Kidney glomerular epithelial cell (primary cell): ENCODE data around the gene CADM1.
A peak's percentile ranks its signal among the peaks of the same experiment; 100 is the strongest.

Experiments
- DNase-seq: peaks from one replicate; lab custom pipeline; 2025; lab: John Stamatoyannopoulos, UW

Gene CADM1

DNA sequence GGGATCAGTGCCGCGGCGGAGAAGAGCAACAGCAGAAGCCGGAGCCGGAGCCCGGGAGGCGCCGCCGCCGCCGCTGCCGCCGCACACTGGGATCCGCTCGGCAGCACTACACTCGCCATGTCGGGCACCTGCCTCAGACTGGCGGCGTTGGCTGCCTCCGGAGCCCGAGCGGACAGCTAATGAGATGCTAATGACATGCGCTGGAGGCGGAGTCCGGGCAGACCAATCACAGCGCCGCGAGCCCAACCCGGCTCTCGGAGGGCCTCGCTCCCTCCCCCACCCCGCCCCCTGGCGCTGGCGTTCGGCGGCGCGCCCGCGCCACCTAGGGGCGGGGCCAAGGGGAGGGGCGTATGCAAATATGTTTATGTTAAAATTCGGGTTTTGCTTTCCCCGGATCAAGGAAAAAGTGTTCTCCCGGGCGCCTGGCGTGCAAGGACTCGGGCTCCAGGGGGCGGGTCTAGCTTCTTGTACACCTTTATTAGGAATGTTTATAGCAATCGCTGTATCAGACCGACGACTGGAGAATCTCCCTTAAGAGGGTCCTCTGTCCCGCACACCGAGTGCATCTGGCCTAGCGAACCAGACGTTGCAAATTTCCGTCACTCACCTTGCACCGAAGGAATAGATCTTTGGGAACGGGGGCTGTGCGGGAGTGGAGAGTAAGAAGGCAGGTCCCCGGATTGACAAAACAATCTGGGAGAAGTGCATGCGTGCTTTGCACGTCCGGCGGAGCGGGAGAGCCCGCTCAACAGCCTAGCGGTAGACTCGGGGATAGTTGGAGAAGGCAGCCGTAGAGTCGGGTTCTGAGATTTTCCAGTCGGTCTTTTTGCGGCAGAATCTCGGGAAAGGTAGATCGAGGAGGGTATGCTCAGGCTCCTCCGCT, at the start of gene CADM1:
Gene CADM1 (minus strand): TSS at position 140 of the 883 bp plus-strand sequence.
- DNase-seq, result peak; percentile 91

GRCh38 chr11:115552773-115553438, 48.7 kb upstream of the CADM1 start:
- DNase-seq, result no peak

DNA sequence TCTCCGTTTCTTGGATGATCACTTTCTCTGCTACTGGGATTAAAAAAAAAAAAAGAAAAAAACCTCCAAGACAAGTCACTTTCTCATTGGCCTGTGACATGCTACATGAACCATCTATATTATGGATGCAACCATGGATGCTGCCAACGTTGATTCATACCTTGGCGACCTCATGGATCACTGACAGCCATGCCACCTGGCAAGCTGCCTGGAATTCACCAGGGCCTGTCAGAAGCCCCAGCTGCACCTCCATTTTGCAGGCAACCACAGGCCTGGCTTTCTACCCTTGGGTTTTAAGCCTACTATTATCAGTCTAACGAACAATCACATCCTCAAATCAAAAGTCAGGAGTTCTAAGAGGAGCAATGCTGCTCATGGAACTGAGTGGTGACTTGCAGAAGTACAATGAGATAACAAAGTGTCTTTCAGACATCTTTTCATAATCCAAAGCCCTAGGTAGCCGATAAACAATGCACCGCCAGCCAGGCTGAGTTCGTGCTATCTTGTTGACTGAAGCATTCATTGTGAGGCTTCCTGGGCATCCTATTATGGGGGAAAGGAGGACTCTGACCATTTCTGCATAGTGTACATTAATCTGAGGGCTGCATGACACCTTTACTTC, 48.0 kb upstream of the CADM1 start:
- peak; percentile 25 for DNase-seq

GRCh38 chr11:115550291-115551059, 46.3 kb upstream of the CADM1 start:
- peak; percentile 47 for DNase-seq

- no peak for DNase-seq
Measured at GRCh38 chr11:115548878-115549528, 44.8 kb upstream of the CADM1 start.

DNA sequence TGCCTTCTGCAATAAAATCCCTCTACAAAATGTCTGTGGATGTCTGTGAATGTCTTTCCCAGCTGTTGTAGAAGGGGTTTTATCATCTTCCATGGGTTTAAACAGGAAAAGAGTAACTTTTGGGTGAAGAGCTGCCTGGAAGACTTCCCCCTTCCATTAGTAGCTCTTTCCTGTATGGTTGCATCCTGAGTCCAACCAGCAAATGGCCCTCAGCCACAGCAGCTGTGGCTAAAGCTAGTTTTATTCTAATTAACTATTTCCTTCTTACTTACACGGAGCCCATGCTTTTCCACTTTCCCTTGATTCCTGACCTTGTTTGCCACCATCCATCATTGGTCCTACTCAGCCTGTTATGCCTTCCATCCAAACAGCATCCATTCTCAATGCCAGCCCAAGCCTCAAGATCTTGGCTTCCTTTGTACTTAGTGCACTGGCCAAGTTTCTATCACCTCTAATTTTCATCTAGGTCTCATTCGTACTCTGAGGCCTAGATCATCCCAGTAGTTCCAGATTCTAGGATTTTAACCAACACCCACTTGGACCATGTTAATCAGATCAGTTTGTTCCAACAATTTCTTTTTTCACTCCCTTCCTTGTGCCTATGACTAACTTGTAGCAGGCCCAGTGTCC, 41.5 kb upstream of the CADM1 start:
- no peak for DNase-seq

DNA sequence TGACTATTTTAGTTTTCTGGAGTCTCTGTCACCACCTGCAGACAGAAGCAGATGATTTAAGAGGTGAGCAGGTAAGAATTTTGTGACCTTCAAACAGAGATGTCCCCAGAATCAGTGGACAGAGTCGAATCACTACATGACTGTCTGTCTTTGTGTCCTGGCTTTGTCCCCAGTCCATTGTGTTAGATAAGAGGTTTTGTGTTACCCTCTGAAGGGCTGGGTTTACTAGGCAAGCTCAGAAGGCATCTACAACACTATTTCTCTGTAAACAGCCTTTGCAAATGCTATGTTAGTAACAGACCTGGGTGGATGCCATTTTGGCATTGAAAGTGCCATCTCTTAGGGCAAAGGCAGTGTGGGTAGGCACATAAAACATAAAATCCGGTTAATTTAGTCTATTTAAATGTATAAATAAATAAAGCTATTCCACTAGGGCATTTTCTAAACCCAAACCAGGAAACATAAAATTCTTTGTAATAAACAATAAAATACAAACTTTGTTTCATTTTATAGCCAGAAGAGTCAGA, 40.3 kb upstream of the CADM1 start:
- no peak for DNase-seq

- no peak for DNase-seq
Measured at GRCh38 chr11:115541518-115541917, 37.3 kb upstream of the CADM1 start.

DNA sequence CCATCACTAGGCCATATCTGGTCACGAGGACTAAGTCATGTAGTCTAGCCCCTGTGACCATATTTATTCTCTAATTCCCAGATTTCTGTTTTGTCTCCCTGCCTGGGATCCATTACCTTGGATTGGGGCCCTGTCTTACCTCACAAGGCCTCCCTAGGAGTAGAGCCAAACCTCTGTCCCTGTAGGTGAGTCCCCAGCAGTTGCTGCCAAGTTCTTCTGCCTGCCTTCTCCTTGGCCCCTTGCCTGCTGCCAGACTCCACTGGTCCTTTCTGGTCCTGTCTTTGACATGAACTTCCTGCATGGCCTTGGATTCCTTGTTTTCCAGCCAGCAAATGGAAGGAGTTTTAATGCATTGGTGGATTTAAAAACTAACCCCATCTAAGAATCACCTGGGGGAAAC, 35.6 kb upstream of the CADM1 start:
- no peak for DNase-seq

DNA sequence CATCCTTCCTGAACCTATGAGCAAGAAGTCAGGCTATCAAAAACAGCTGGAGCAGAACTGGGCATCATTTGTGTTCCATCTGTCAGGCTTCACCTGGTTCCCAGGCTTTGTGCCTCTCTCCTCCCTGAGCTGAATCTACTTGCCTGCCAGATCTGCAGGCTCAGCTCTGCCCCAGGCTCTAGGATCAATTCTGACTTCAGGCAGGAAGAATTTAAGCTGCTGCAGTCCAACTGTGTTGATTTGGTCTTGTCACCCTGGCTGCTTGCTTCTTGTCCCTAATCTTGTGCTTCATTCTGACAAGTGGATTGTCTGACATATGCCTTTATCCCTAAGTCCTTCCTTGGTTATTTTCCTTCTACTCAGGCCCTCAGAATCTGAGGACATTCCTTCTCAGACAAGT, 31.6 kb upstream of the CADM1 start:
- no peak for DNase-seq

- no peak for DNase-seq
Measured at GRCh38 chr11:115530752-115531151, 26.5 kb upstream of the CADM1 start.

DNA sequence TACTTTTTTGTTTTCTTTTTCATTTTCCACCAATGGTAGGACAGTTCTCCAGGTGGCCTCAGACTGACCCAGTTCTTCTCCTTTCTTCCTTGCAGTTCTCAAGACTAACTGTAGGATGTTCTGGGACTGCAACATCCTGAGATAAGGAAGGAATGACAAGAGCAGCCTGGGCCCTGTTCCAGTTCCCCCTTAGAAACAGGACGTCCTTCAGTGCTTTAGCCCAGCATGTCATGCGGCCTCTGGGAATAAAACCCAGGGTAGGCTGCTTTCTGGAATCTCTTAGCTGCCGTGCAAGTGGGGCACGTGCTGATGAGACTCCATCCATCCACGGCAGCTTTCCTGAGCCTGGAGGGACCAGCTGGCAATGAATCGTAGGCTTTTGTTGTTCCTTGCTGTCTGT, 24.0 kb upstream of the CADM1 start:
- DNase-seq, result no peak

DNA sequence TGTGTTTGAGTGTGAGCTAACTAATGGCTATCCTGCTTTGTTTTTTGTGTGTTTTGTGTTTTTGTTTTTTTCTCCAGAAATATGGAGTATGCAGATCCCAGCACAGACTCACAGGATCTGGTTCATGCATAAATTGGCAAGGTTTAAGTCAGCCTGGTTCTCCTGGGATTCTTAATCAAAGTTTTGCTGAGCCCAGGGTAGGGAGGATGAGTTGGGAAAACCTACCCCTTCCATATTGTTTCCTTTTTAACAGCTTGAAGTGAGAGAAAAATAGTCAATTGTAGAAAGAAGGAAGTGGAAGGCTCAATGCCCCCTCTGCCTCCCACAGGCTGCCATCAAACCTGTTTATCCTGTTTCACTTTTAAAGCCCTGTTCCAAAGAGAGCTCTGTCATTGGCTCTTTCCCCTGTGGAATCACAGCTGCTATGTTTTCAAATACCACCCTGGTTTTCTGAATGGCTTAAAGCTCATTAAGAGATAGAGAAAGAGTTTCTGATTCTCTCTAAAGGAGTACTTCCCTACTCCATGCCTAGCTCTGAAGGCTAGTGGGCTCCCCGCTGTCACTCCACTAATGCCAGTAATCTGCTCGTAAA, 23.4 kb upstream of the CADM1 start:
- no peak for DNase-seq

DNA sequence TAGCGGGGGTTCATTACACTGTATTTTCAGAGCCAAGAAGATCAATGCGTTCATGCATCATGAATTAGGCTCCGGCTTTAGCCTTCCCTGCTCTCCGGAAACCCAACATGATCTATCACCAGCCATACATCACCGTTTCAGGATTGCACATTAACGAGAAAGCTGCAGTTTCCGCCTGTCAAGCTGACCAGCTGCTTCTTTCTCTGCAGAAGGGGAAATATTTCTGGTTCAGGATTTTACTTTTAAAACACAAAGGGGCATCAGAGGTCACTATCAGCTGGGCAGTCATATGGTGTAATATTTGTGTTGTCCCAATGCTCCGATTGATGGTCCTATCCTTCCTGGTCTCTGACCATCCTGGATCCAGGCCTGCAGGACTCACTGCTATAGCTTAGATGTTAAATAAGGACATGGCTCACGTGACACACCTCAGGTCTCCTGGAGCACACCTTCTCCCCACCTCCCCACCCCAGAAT, 21.4 kb upstream of the CADM1 start:
- no peak for DNase-seq

DNA sequence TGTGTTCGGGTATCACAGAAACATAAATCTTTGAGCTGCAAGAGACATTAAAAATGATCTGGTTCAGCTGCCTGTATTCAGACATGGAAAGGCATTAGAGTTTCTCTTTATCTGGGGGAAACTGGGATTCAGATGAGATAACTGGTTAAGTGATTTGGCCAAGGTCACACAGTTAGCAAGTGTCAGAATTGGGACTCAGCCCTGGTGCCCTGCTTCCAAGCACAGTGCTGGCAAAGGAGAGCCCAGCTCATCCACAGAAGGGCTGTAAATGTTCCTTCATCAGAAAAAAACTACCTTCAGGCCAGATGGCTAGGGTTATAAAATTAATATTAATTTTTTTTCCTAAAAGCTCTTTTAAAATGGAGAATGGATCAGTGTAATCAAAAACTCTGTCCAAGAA, 20.4 kb upstream of the CADM1 start:
- DNase-seq, result no peak

DNA sequence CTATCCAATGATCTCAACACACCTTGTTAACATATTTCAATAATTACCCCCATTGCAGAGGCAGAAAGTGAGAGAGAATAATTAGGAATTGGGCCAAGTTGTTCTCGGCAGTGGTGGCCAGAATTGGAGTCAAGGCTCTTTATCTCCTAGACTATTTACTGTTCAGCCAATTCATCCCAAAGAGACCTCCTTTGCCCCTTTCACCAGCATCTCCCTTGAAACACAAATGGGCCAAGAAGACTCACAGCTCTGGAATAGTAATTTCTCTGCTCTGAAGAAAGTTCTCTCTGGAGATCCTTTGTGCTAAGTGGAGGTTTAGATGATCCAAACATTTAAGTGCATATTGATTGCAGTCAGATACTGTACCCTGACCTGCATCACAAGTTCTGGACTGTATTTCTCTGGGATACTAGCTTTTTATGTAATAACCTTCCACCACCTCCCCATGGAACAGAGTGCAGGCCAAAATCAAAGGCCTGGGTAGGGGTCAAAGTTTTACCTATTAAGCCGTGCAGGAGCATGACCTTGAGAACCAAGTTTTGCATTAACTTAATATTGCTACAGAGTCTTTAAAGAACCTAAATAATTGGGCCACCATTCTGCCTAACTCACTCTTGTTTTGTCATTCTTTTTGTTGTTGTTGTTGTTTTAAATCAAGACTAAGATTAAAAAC, 19.6 kb upstream of the CADM1 start:
- DNase-seq, result no peak

DNA sequence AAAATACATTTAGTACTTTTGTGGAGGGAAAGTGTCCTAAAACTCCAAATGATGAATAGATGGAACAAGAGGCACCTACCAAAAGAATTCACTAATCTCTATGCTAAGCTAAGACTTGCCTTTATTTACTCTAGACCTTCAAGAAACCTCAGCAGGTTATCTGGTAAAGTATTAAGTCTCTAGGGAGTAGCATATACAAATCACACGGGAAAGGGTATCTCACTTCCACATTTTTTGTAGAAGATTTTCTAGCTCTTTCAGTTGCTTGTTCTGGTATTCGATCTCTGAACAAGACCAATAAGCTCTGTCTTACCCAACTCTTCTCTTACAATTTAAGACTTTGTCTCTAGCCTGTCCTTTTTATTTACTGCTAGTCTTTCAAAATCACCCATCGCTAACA, 18.1 kb upstream of the CADM1 start:
- no peak for DNase-seq

- DNase-seq, result no peak
Measured at GRCh38 chr11:115521825-115522224, 17.6 kb upstream of the CADM1 start.

GRCh38 chr11:115518983-115519628, 14.9 kb upstream of the CADM1 start:
- DNase-seq, result no peak
